GM12878 (cell line): Measurements from ENCODE around the gene PPM1A. TPM values are rescaled to one million over a fixed set of nuclear protein-coding genes. Genes with fewer than 3 reads are reported as not detected.
A peak's percentile ranks its signal among the peaks of the same experiment; 100 is the strongest.

Source experiments
- ATAC-seq: fragments of 200-7000 bp; cut with Tn5 transposase; 3 replicates; pipeline ENCODE4 v1.9.1; 2020; ENCODE audit warnings: mild to moderate bottlenecking, moderate library complexity
- BruUV-seq: library from RNA; stranded (reverse); fragments of 400-500 nt; replicated peaks from 2 replicates; lab custom pipeline; 2021; lab: Mats Ljungman, UMichigan
- CTCF ChIA-PET: fragments of 300-600 bp; sonication (Branson Sonifier 250); formaldehyde crosslinking; extraction: SDS; loops from one replicate; lab custom pipeline; 2021; ENCODE audit warnings: inconsistent platforms; lab: Yijun Ruan, JAX
- POLR2A ChIA-PET: fragments of 350-600 bp; formaldehyde crosslinking; extraction: SDS; loops from one replicate; lab custom pipeline; 2021; ENCODE audit warnings: inconsistent platforms; lab: Charles Lee
- RAD21 ChIA-PET: fragments of 300-600 bp; sonication (Branson Sonifier 250); formaldehyde crosslinking; loops from one replicate; lab custom pipeline; 2023; ENCODE audit warnings: antibody characterized with exemption; ENCODE audit not compliant: unreplicated experiment; lab: Charles Lee
- SMC1A ChIA-PET: fragments of 300-600 bp; sonication (Branson Sonifier 250); formaldehyde crosslinking; loops from one replicate; lab custom pipeline; 2023; ENCODE audit not compliant: unreplicated experiment, uncharacterized antibody; lab: Charles Lee
- DNase-seq: peaks from one replicate; pipeline ENCODE4 v3.0.0-alpha.2; 2011; ENCODE audit warnings: low read depth, low spot score
- FAIRE-seq: peaks from 3 replicates; lab custom pipeline; 2011; peaks lifted over from hg19 to GRCh38; lab: Jason Lieb, UNC
- H2AFZ ChIP-seq: 2 replicates; pipeline ENCODE4 v1.6.0; 2011; ENCODE audit warnings: low read depth, low read length, control low read depth; ENCODE audit not compliant: control insufficient read depth
- H3K27ac ChIP-seq: 2 replicates; pipeline ENCODE4 v1.5.1; 2011; ENCODE audit warnings: control low read depth; ENCODE audit not compliant: control insufficient read depth, insufficient read depth
- H3K27me3 ChIP-seq, 2 experiments: replicated peaks in 1 of 2; 2 replicates each; pipeline versions ENCODE4 v1.6.0 to v1.6.1; 2011; ENCODE audit warnings: low read length in 1 of 2; ENCODE audit not compliant: control insufficient read depth in 2 of 2, insufficient read depth in 2 of 2
- H3K36me3 ChIP-seq, 2 experiments: 2 replicates each; pipeline ENCODE4 v1.5.1; 2011; ENCODE audit warnings: low read length in 1 of 2; ENCODE audit not compliant: control insufficient read depth in 2 of 2, insufficient read depth in 2 of 2
- H3K4me1 ChIP-seq: 2 replicates; pipeline ENCODE4 v1.6.1; 2011; ENCODE audit warnings: mild to moderate bottlenecking, low read length, moderate library complexity, mixed read lengths; ENCODE audit not compliant: control insufficient read depth, insufficient read depth
- H3K4me2 ChIP-seq: 2 replicates; pipeline ENCODE4 v1.6.0; 2011; ENCODE audit warnings: control low read depth; ENCODE audit not compliant: control insufficient read depth, insufficient read depth
- H3K4me3 ChIP-seq: fragments of 200-600 bp; sonication (generic); 2 replicates; pipeline ENCODE4 v1.5.1; 2016
- H3K79me2 ChIP-seq: 2 replicates; pipeline ENCODE4 v1.6.0; 2011; ENCODE audit warnings: low read length; ENCODE audit not compliant: control insufficient read depth, insufficient read depth
- H3K9ac ChIP-seq: 2 replicates; pipeline ENCODE4 v1.8.0; 2011; ENCODE audit warnings: low read length, control low read depth, mixed read lengths; ENCODE audit not compliant: control insufficient read depth, insufficient read depth
- H3K9me3 ChIP-seq: replicated peaks from 3 replicates; pipeline ENCODE4 v1.5.1; 2011; ENCODE audit warnings: mild to moderate bottlenecking, low read length; ENCODE audit not compliant: control insufficient read depth, insufficient read depth
- H4K20me1 ChIP-seq: 2 replicates; pipeline ENCODE4 v1.6.0; 2011; ENCODE audit not compliant: control insufficient read depth, insufficient read depth
- BCL11A ChIP-seq: IDR thresholded peaks from 2 replicates; pipeline ENCODE4 v1.6.1; 2011; ENCODE audit warnings: low read depth, low read length
- CBFB ChIP-seq: IDR thresholded peaks from 2 replicates; pipeline ENCODE4 v1.6.1; 2016; ENCODE audit warnings: antibody characterized with exemption, low read depth
- CUX1 ChIP-seq: IDR thresholded peaks from 2 replicates; pipeline ENCODE4 v1.6.1; 2012; ENCODE audit warnings: improper control_type of control experiment, low read depth, low read length; ENCODE audit not compliant: insufficient replicate concordance
- FOXK2 ChIP-seq: fragments of 450-650 bp; IDR thresholded peaks from 2 replicates; pipeline ENCODE4 v1.6.1; 2017; ENCODE audit warnings: mild to moderate bottlenecking, moderate library complexity
- IKZF2 ChIP-seq, 2 experiments: fragments of 450-650 bp; IDR thresholded peaks; 2 replicates each; pipeline ENCODE4 v1.6.1; 2017; ENCODE audit warnings: mild to moderate bottlenecking in 2 of 2, moderate library complexity in 2 of 2
- KLF5 ChIP-seq: fragments of 450-650 bp; IDR thresholded peaks from 2 replicates; pipeline ENCODE4 v1.6.1; 2014; ENCODE audit warnings: mild to moderate bottlenecking; ENCODE audit not compliant: partially characterized antibody
- NFIC ChIP-seq: IDR thresholded peaks from 2 replicates; pipeline ENCODE4 v1.6.1; 2012; ENCODE audit warnings: low read depth, mild to moderate bottlenecking, inconsistent platforms, low read length, moderate library complexity
- NFYA ChIP-seq: IDR thresholded peaks from 2 replicates; pipeline ENCODE4 v1.6.1; 2011; ENCODE audit warnings: low read depth, mild to moderate bottlenecking, low read length, improper control_type of control experiment, borderline replicate concordance
- PML ChIP-seq: IDR thresholded peaks from 2 replicates; pipeline ENCODE4 v1.6.1; 2012; ENCODE audit warnings: low read length, inconsistent platforms
- SIX5 ChIP-seq: IDR thresholded peaks from 2 replicates; pipeline ENCODE4 v1.6.1; 2011; ENCODE audit warnings: mild to moderate bottlenecking, low read depth, low read length, moderate library complexity; ENCODE audit not compliant: severe bottlenecking
- STAT1 ChIP-seq: fragments of 450-650 bp; conservative IDR thresholded peaks from 2 replicates; pipeline ENCODE4 v1.6.1; 2014; ENCODE audit warnings: antibody characterized with exemption, mild to moderate bottlenecking
- TCF12 ChIP-seq: IDR thresholded peaks from 2 replicates; pipeline ENCODE4 v1.6.1; 2011; ENCODE audit warnings: low read depth, mild to moderate bottlenecking, low read length
- WGBS: methylation state at CpG from one replicate; pipeline ENCODE4 v1.1.6; 2016; ENCODE audit warnings: low lambda C conversion rate; ENCODE audit not compliant: insufficient replicate concordance, insufficient coverage; ENCODE audit errors: missing lambda C conversion rate; 5-methylcytosine and 5-hydroxymethylcytosine counted together
- in situ Hi-C: fragments of 300-500 bp; cut with MboI; formaldehyde crosslinking; loops from 9 replicates; pipeline ENCODE4 v1.14.3; 2018; ENCODE audit warnings: mixed read lengths
- intact Hi-C: fragments of 100-400 bp; cut with micrococcal nuclease; formaldehyde crosslinking; loops from one replicate; pipeline ENCODE4 v1.14.2; 2022; ENCODE audit not compliant: unreplicated experiment
- polyA plus RNA-seq, 11 experiments: library from polyadenylated mRNA; depleted of rRNA in 4 of 11; unstranded in 6 of 11; stranded (reverse) in 5 of 11; fragments of >200 nt; fragmentation: Nextera tagmentation in 4 of 11; fragmentation: Illumina TruSeq in 1 of 11; extraction: Ambion mirVana in 4 of 11; extraction: Trizol in 1 of 11; gene quantifications; 1 replicate in 1 of 11; 2 replicates in 10 of 11; pipeline versions ENCODE4 v1.2.1 to v1.2.3, GENCODE V29; 2011 to 2016; ENCODE audit warnings: inconsistent platforms in 2 of 11, missing spikeins in 2 of 11, low read depth in 1 of 11
- total RNA-seq, 4 experiments: library from RNA; depleted of rRNA in 3 of 4; stranded (reverse); fragments of >200 nt in 3 of 4; fragmentation: Illumina TruSeq in 1 of 4; extraction: Trizol in 1 of 4; gene quantifications; 2 replicates each; pipeline versions ENCODE4 v1.2.1 to v1.2.3, GENCODE V29; 2013 to 2021
- TF ChIP-seq, protein P1 (sequence below): IDR thresholded peaks from 2 replicates; pipeline ENCODE4 v1.6.1; 2011; ENCODE audit warnings: borderline replicate concordance, low read depth, mild to moderate bottlenecking, moderate library complexity, mixed read lengths, low read length; ENCODE audit not compliant: insufficient read depth; ENCODE audit errors: extremely low read length
- TF ChIP-seq, protein P2 (sequence below): IDR thresholded peaks from 2 replicates; pipeline ENCODE4 v1.6.1; 2012; ENCODE audit warnings: low read depth, low read length, improper control_type of control experiment

PPM1A gene
- total and polyA plus RNA-seq, 10 of the 15 experiments (the other 5 are each of a cell fraction or from before 2014, with no cell fraction given): 16.8 to 124 (median 47.0) TPM

DNA sequence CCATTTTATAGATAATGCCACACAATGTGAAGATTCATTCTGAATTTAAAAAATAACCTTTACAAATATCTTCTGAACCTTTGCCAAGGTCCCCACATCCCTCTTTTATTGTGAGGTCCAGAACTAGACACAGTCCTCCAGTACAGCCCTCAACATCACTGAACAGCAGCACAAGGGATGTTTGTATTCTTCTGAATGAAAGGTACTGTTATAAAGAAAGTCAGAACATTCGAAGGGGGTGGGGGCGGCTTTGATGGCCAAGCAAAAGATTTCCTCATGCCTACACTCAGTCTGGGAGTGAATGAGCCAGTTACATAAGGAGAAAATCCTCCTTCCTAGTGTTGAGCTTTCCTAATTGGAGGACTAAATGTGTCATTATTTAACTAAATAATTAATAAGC, 77.3 kb downstream of the PPM1A start (continued):
- TF ChIP-seq KLF5 (no peak), FOXK2 (no peak), PML (no peak), CBFB (no peak), TCF12 (no peak), STAT1 (no peak), BCL11A (no peak)

DNA sequence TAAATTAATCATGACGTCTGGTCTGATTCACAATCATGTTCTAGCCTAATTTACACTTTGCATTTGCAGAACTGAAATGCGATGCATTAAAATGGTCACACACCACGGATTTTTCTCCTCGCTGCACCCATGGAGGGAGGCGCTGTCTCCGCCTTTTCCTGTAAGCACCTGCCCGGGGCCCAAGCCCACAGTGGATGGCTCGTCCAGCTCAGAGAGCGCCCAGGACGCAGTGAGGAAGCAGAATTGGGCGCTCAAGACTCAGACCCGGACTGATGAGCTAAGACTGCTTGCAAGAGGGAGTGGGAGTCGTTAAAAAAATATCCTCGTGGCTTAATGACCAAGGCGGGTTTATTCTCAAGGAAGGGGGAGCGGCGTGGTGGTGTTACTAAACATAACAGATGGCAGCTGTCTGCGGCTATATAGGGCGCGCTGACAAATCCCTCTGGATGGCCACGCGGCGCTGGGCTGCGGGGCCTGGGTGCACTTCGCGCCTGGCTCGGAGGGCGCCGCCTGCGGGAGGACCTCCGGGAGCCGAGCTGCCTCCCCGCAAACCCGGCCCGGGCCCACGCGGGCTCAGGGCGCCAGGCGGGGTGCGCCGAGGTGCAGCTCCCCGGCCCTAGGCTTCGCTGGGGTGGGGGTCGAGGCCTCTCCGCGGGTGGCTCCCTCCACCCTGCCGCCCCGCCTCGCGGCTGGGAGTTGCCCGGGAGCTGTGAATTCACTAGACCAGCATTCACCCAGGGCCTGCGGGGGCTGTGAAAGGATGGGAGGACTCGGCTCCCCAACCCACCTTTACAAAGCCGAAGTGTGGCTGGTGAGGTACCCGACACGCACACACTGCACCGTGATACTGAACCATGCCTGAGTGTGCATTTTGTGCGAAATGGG, 78.7 kb downstream of the PPM1A start:
- ChIA-PET RAD21 (interaction anchor here (0.8 to 7.6 kb wide), 24 partner anchors 11 to 363 kb away, joined by 3 to 72 read pairs (median 4); partner anchors contain the start of genes DHRS7 and PPM1A), SMC1A (interaction anchor here (0.6 to 7.8 kb wide), 28 partner anchors 12 to 783 kb away, joined by 3 to 151 read pairs (median 3); partner anchors contain the start of genes DHRS7 and PPM1A), CTCF (interaction anchor here (0.6 to 9.9 kb wide), 27 partner anchors 13 to 991 kb away, joined by 3 to 231 read pairs (median 4); partner anchors contain the start of gene PPM1A), POLR2A (interaction anchor here (0.8 to 2.3 kb wide), 10 partner anchors 73 to 139 kb away, joined by 3 to 7 read pairs (median 4); partner anchors contain the start of gene PPM1A)
- Histone ChIP-seq H3K9me3 (no peaks in the 10 kb centered on the region), H3K9ac (peak overlapping the region; percentile 74), H3K4me3 (peak overlapping the region; percentile 76), H3K79me2 (no peaks in the 10 kb centered on the region), H4K20me1 (no peaks in the 10 kb centered on the region), H3K36me3 (no peaks in the 10 kb centered on the region), H3K27ac (peak overlapping the region; percentile 69), H3K27me3 (no peaks in the 10 kb centered on the region), H2AFZ (peak overlapping the region; percentile 98), H3K4me1 (peaks cover 9% of the 10 kb centered on the region), H3K4me2 (peak overlapping the region; percentile 97)
- BruUV-seq: TSS peak; percentile 86
- ATAC-seq (peak; percentile 80), FAIRE-seq (peak; percentile 41), DNase-seq (peak; percentile 47)
- intact Hi-C loops: loop anchor here (5.0 to 10.0 kb wide), 2 partner anchors 140 to 233 kb away; partner anchors contain the start of gene PCNX4
- WGBS: 3% methylated on average over 58 of the region's 58 CpGs
- in situ Hi-C loops: no loop called here
- TF ChIP-seq SIX5 (no peak), IKZF2 (IDR thresholded peaks at IDR 0.05) (peak; percentile 60 to 73), NFIC (no peak), CUX1 (no peak), NFYA (no peak)
- TF ChIP-seq, protein P1, sequence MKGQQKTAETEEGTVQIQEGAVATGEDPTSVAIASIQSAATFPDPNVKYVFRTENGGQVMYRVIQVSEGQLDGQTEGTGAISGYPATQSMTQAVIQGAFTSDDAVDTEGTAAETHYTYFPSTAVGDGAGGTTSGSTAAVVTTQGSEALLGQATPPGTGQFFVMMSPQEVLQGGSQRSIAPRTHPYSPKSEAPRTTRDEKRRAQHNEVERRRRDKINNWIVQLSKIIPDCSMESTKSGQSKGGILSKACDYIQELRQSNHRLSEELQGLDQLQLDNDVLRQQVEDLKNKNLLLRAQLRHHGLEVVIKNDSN: no peak
- TF ChIP-seq, protein P2, sequence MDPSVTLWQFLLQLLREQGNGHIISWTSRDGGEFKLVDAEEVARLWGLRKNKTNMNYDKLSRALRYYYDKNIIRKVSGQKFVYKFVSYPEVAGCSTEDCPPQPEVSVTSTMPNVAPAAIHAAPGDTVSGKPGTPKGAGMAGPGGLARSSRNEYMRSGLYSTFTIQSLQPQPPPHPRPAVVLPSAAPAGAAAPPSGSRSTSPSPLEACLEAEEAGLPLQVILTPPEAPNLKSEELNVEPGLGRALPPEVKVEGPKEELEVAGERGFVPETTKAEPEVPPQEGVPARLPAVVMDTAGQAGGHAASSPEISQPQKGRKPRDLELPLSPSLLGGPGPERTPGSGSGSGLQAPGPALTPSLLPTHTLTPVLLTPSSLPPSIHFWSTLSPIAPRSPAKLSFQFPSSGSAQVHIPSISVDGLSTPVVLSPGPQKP: no peak
